HG02798 (cell line): Measurements from ENCODE around the gene UBR4.
A peak's percentile ranks its signal among the peaks of the same experiment; 100 is the strongest.
"Not testable (repeated sequence)": the region's sequence is repeated elsewhere in the genome, so short reads cannot be mapped to it uniquely, and the experiment has no call there.

Experiments used
- ATAC-seq: cut with Tn5 transposase; IDR thresholded peaks from one replicate; pipeline ENCODE4 v1.9.1; 2021; ENCODE audit warnings: mild to moderate bottlenecking; ENCODE audit not compliant: unreplicated experiment, poor library complexity

UBR4 gene

DNA sequence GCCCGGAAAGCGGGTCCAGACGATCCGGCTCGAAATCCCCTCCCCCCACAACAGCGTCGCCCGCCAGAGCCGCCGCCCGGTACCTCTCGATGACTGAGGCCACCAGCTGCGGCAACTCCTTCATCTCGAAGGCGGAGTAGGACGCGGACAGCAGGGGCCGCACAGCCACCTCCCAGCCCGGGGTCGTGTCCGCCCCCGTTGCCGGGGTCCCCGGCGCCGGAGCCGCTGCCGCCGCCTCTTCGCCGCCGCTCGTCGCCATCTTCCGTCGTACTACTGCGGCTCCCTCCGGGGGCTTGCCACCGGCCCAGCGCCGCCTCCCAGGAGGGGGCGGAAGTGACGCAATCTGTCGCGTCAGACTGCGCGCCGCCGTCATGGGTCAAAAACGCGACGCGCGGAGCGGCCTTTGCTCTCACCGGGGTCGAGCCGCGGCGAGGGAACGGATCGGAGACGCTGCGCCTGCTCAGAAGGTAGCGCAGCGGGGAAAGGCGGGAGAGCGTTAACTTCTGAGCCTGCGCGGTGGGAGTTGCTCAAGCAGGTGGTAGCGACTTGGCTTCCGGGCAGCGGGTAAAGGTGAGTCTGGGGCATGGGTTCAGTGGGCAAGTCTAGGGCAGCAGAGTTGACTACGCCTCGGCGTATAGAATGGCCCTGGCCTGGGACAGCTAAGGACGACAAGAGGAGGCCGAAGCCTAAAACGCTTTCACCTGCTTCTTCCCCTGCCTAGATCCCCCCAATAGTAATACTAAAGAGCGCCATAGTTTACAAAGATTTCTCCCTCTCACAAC lies at the start of gene UBR4:
Gene UBR4 (minus strand): TSS at position 277 of the 782 bp plus-strand sequence. CDS start 18 bp downstream, at position 259.
- ATAC-seq = peak; percentile 94

DNA sequence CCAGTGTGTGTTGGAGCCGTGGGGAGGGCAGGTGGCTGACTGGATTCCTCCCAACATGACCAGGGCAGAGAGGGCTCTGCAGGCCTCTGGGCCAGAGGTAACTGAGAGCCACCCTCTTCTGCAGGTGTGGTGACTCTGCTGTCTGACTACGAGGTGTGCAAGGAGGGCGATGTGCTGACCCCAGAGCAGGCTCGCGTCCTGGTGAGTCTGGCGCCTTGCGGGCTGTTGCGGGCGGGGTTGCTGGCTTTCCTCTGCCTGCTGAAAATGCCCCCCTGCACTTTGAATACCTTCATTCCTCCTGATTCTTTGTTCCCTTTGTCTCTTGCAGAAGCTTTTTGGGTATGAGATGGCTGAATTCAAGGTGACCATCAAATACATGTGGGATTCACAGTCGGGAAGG lies 48.3 kb upstream of the UBR4 start:
- ATAC-seq = no peak

DNA sequence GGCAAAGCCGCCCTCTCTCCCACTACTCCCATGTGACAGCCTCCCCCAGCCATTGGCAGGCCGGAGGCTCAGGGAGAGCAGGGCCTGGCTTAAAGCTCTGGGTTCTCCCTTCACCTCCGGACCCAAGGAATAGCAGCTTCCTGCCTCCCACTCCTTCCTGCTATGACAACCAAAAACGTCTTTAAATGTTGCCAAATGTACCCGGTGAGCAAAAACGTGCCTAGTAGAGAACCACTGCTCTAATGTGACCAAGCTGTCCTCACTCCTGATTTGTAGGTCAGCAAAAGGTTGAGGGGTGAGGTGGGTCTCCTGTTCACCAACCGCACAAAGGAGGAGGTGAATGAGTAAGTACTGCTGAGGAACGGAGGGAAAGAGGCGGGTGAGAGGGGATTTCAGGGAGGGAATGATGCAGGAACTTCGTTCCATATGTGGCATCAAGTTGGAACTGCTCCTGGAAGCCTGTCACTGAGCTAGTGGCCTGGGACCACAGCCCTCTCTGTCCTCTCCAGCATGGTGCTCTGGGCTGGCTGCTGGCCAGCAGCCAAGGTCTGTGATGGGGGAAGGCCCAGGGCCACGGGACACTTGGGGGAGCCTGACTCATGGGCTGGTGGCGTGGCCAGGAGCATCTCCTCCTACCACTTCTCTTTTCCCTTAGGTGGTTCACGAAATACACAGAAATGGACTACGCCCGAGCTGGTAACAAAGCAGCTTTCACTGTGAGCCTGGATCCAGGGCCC lies 47.3 kb upstream of the UBR4 start:
- no peak for ATAC-seq

DNA sequence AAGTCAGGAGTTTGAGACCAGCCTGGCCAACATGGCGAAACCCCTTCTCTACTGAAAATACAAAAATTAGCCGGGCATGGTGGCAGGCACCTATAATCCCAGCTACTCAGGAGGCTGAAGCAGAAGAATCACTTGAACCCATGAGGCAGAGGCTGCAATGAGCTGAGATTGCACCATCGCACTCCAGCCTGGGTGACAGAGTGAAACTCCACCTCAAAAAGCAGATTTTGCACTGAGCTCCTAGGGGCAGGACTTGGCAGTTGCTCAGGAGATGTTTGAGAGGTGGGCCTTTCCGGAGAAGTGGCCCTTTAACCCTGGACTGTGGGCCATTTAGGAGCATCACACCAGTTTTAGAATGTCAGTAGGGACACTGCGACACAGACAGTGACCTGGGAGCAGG lies 46.2 kb upstream of the UBR4 start:
- not testable (repeated sequence) for ATAC-seq

DNA sequence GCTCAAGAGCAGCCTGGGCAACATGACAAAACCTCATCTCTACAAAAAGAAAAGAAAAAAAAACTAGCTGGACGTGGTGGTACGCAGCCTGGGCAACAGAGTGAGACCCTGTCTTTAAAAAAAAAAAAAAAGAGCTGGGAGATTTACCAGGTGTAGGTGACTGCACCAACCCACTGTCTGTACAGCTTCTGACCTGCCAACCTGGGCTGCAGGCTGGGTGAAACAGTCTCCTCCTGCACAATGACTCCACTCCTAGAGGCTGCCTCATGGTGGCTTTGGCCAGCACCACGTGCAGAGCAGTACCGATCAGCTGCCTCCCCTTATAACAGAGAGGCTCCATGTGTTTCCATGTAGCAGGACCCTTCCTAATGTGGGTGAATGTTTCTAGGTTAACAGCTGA lies 45.2 kb upstream of the UBR4 start:
- ATAC-seq = no peak

DNA sequence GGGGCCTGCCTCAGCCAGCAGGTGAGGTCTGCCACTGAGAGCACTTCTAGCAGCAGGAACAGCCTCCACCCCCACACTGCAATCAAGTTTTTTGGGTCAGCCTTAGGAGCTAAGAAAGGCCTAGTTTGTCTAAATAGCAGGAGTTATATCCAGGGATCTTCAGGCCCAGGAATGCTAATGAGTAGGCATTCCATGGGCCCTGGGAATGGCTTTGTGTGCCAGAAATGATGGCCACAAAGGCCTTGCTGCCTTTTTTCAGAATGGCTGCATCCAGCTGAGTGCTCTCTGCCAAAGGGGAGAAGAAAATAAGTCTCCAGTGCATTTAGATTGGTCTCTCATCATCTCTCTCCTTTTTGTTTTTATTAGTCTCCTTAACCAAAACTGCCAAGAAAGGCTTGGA lies 44.4 kb upstream of the UBR4 start:
- ATAC-seq = no peak

DNA sequence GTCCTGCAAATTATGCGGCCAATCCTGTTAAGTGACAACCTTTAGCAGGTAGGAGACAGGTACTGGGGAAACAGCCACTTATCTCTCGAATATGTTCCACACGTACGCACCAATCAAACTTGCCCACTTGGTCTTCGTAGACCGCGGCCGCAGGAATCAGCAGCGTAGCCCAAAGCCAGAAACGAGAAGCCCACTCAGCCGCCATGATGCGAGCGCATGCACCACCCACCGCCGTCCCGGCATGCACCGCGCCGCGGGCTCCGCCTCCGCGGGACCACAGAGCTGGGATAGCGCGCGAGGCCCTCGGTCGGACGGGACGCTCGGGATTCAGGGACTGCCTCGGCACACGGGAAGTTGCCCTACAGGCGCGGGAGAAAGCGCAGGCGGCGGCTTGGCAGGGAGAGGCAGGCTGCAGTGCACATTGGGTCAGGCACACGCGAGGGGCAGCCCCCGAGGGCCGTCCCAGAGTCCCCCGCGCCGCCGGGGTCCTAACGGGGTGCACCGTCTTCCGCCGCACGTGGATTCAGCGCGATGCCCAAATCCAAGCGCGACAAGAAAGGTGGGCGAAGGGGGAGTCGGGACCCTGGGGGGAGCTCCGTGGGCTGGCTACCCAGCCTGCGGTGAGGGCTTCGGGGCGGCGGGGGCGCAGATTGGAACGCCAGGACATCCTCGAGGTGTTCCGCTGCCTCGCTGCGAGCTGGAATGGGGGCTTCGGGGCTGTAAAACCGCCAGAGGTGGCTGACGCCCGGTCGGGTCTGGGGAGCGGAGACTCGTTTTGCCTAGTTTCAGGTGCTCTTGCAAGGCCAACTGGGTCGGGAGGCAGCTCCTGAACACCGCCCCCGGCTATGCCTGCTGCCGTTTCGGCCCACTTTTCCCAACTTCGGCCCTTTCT lies 41.5 kb upstream of the UBR4 start, which contains the start of the genes EMC1 and MRTO4:
Gene EMC1 (minus strand): TSS at position 220 of the 892 bp plus-strand sequence. CDS start 15 bp downstream, at position 205.
Gene MRTO4 (plus strand): TSS at position 501 of the 892 bp plus-strand sequence. CDS start 31 bp downstream, at position 532.
- ATAC-seq = peak; percentile 92

DNA sequence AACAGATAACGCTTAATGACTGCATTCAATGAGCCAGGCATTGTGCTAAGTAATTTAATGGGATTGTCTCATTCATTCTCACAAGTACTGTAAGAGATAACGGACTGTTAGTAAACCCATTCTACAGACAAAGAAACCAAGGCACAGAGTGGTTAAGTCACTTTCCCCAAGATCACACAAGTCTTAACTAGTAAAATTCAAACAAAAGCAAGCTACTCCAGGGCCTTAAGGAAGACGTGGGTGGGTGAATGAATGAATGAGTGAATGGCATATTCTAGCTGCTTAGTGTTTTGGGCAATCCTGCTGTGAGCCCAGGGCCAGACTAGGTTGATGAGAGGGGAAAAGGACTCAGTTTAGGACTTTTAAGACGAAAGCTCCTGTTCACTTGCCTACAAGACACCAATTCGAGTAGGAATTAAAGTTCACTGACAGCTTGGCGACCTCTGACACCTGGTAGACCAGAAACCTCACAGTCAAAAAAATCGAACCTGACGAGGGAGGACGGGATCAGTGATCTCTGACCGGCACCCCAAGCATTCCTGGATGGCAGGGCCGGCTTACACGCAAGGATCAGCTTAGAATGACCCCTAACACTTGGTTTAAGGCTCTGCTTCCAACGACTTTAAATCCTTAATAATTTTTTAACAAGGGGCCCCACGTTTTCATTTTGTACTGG lies 40.7 kb upstream of the UBR4 start:
- no peak for ATAC-seq

DNA sequence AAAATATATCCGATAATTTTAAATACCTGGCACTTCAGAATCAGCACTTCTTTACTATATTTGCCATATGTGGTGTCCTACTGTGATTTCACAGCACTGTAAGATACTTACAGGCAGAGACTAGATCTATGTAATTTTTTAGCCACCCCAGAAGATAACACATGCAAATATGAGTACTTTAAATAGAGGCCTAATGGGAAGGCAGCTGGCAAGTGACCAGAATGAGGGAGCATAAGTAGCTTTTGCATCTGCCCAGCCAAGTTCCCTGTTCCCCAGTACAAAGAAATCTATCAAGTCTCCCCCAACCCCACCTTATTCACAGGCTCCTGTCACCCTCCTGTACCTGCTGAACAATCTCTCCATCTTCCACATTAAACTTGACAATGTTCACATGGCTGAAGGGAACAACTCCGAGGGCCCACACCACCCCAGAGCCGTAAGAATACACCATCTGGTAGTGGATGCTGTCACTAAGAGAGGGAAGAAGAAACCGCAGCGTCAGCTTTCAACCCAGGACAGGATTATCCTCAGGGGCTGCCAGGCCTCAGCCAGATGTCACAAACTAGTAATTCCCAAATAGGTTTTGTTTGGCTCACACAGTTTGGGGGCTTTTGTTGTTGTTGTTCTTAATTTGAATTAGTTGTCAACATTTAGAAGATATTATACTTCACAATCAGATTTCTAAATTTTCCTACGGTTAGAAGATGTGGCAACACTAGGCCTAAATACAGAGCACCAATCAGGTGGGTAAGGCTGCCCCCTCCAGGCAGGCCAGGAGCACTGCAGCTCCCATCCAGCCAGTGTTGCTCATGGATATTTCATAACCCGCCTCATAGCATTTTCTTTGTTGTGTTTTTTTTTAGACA lies 30.8 kb upstream of the UBR4 start:
- ATAC-seq = no peak

DNA sequence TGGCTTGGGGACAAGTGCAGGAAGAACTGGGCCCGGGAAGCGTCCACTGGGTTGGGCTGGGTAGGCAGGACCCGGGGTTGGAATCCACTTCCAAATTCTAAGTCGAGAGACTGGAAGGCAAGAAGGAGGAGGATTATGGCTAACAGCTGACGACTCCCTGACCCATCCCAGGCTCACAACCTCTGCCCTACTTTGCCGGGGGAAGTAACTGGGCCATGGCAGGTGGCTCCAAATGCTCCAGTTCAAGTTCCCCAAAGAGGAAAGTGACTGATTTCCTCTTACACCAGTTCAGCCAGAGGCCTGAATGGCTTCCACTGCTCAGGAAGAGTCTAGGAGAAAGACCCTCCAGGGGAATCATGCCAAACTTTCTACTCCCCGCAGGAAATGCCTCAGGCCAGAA lies 29.8 kb upstream of the UBR4 start:
- ATAC-seq = no peak

DNA sequence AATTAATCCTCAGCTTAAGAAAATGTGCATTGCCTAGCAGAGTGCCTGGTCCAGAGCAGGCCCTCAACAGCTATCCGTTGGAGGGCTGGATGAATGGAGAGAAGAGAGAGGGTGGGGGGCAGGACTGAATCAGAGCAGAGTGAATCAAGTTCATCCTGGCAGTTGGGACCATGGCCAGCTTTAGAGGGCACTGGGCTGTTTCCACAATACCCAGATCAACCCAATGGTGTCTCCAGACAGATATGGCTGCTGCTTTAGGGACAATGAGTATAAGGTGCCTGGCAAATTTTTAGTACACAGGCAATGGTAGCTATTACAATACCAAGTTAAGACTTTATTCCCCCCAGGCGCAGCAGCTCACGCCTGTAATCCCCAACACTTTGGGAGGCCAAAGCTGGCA lies 24.2 kb upstream of the UBR4 start:
- ATAC-seq = no peak

DNA sequence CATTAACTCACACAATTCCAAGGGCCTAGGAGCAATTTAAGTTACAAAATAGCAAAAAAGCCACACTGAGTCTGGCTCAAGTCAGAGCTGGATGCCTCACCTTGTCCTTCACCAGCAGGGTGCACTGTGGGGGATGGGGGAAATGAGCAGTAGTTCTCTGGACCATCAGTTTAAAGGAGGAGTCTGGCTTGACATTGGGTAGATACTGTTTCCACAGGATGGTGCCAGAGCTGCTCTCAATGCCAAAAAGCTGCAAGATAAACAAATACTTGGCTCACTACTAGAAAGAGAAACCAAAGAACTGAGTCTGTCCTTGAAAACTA lies 22.4 kb upstream of the UBR4 start:
- no peak for ATAC-seq

DNA sequence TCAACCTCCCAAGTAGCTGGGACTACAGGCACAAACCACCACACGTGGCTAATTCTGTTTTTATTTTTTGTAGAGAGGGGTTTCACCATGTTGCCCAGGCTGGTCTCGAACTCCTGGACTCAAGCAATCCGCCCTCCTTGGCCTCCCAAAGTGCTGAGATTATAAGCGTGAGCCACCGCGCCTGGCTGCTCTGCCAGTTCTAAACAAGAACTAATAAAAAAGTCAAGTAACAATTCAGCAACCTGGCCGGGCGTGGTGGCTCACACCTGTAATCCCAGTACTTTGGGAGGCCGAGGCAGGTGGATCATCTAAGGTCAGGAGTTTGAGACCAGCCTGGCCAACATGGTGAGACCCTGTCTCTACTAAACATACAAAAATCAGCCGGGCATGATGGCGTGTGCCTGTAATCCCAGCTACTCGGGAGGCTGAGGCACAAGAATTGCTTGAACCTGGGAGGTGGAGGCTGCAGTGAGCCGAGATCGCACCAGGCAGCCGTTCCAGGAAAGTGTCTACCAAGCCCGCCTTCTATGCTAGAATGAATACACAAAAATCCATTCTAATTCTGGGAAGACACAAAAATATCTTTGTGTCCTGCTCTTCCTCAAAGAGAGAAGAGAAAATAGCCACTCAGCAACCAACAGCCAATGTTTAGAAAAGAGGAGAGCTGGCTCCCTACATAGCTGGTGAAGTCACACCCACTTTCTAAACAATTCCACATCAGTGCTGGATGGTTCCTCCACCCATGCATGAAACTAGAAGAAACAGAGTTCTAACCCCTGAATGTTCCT lies 21.9 kb upstream of the UBR4 start:
- not testable (repeated sequence) for ATAC-seq

DNA sequence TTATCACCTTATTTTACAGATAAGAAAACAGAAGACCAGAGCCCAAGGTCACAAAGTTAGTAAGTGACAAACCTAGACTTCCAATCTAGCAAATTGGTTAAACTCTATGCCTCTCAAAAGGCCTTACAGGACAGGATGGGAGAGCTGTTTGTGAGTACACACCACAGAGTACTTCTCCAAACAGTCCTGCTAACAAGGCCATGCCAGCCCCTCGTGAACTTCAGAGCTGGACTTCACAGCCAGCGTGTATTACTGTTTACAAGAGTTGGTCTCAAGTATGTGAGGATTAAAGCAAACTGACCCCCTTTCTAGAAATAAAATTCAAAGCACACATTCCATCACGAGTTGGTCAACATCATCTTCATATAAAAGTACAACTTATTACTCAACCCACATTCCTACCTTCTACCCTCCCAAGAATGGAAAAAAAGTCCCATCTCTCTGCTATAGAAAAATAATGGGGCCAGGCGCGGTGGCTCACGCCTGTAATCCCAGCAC lies 19.8 kb upstream of the UBR4 start:
- no peak for ATAC-seq

DNA sequence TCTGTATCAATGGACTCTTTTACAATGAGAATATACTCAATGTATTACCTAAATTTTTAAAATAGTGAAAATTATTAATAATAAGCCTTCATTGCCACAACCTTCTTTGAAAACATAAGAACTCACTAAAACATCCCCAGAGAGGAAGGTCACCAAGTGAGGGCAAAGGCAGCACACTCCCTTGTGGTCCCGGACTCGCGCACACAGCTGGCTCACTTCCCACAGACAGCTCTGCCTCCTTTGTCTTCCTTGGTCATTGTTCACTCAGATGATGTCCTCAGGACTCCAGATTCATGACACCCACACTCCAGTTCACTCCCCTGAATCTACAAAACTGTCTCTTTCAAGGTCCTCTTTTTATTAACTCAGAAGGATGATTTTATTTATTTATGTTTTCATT lies 19.2 kb upstream of the UBR4 start:
- no peak for ATAC-seq

DNA sequence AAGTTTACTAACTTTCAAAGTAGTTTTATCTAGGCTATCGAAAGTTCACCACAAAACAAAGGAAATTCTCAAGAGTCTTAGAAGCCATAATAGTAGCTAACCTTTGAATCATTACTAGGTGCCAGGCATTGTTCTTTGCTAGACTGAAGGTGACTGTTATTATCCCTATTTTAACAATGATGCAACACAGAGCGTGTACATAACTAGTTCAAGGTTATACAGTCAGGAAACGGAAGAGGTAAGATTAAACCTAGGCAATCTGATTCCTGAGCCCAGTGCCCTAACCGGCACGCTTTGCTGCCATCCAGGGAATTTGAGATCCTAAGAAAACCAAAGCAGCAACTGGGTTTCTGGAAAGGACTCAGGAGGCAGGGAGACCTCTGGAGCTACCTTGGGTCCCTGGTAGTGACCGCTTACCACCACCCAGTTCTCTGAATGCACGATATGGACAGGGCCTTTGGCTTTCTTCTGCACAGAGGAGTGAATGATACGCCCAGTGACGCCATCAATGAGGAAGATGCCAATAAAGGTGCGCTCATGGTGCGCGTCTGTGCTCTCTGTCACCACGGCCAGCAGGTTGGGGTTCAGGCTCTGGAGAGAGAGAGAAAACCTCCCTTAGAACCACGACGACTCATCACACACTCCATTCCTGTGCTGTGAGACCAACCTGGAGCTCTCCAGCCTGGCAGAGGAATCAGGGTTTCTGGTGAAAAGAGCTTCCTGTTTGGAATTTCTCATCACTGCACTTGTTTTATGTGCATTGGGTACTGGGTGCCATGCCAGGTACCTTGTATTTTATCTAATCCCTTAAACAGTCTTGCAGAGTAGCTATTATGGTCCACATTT lies 13.1 kb upstream of the UBR4 start:
- no peak for ATAC-seq

DNA sequence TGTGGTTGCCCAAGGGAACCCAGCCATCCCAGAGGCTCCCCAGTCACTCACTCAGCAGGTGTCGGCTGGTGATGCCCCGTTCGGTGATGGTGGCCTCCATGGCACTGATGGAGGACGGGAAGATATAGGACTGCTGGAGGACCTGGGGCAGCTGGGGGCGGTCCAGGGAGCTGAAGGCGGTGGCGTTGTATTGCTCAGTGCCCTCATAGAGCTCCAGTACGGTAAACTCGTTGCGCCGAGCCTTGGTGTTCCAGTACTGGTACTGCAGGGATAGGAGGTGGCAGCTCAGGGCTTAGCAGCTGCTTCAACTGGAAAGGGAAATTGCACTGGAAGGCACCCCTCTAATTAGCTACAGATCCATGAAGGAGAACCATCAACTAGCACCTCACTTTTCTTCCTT lies 12.5 kb upstream of the UBR4 start:
- no peak for ATAC-seq
